GM10248 (cell line): ENCODE results near the gene GRK5.

Experiments used
- CTCF ChIA-PET: fragments of 300-600 bp; sonication (Branson Sonifier 250); formaldehyde crosslinking; extraction: SDS; loops from one replicate; lab custom pipeline; 2021; ENCODE audit warnings: antibody characterized with exemption; lab: Yijun Ruan, JAX
- POLR2A ChIA-PET: fragments of 350-650 bp; sonication (Branson Sonifier 250); formaldehyde crosslinking; extraction: SDS; loops from one replicate; lab custom pipeline; 2020; ENCODE audit warnings: antibody characterized with exemption; lab: Yijun Ruan, JAX
- DNase-seq: peaks from one replicate; pipeline ENCODE4 v3.0.0; 2012; ENCODE audit errors: extremely low spot score
- CTCF ChIP-seq: IDR thresholded peaks from 2 replicates; pipeline ENCODE4 v1.5.1; 2012; ENCODE audit warnings: mild to moderate bottlenecking, low read depth; ENCODE audit errors: extremely low read depth, missing control alignments, control extremely low read depth

GRK5 gene

GRCh38 chr10:119166118-119166500 is 41.3 kb upstream of the GRK5 start:
- ChIA-PET POLR2A (interaction anchor here (1.2 kb wide), 1 partner anchor 14 kb away, joined by 4 read pairs; no protein-coding TSS in a partner anchor), CTCF (interaction anchor here (1.6 to 2.3 kb wide), 2 partner anchors 10 to 35 kb away, joined by 4 to 6 read pairs; no protein-coding TSS in a partner anchor)
- DNase-seq, result no peak
- no peak for TF ChIP-seq CTCF

- POLR2A ChIA-PET, result no interaction called here
- CTCF ChIA-PET, result no interaction called here
- DNase-seq, result no peak
- no peak for TF ChIP-seq CTCF
Observed at GRCh38 chr10:119166564-119166963, 40.8 kb upstream of the GRK5 start.

GRCh38 chr10:119167041-119167440 is 40.3 kb upstream of the GRK5 start:
- POLR2A ChIA-PET, result no interaction called here
- CTCF ChIA-PET, result interaction anchor here (0.7 to 0.8 kb wide), 2 partner anchors 9 to 15 kb away, joined by 3 read pairs; no protein-coding TSS in a partner anchor
- TF ChIP-seq CTCF, result no peak
- DNase-seq, result no peak

GRCh38 chr10:119174109-119174508 is 33.3 kb upstream of the GRK5 start:
- ChIA-PET POLR2A (interaction anchor here (0.7 kb wide), 1 partner anchor 452 kb away, joined by 3 read pairs; no protein-coding TSS in a partner anchor), CTCF (interaction anchor here (0.6 kb wide), 1 partner anchor 63 kb away, joined by 3 read pairs; no protein-coding TSS in a partner anchor)
- no peak for DNase-seq
- no peak for TF ChIP-seq CTCF

- DNase-seq, result no peak
- POLR2A ChIA-PET, result no interaction called here
- CTCF ChIA-PET, result interaction anchor here (0.9 to 1.6 kb wide), 6 partner anchors 9 to 34 kb away, joined by 3 to 7 read pairs (median 3); no protein-coding TSS in a partner anchor
- TF ChIP-seq CTCF, result no peak
Observed at GRCh38 chr10:119176166-119176565, 31.2 kb upstream of the GRK5 start.

GRCh38 chr10:119177708-119178371 is 29.5 kb upstream of the GRK5 start:
- ChIA-PET CTCF (no interaction called here), POLR2A (no interaction called here)
- no peak for DNase-seq
- no peak for TF ChIP-seq CTCF
